Fibroblast of pulmonary artery (primary cell): ENCODE results near the gene NRP2.

ENCODE experiments used
- DNase-seq: peaks from one replicate; pipeline ENCODE4 v3.0.0-alpha.2; 2010; ENCODE audit warnings: low read depth
- H3K4me3 ChIP-seq: replicated peaks from 2 replicates; pipeline ENCODE4 v1.5.1; 2011; ENCODE audit warnings: low read depth, mild to moderate bottlenecking, control low read depth, low read length, moderate library complexity
- TF ChIP-seq, protein P1 (sequence below): IDR thresholded peaks from 2 replicates; pipeline ENCODE4 v1.5.1; 2011; ENCODE audit warnings: mild to moderate bottlenecking, control low read depth, low read length, inconsistent platforms; ENCODE audit errors: missing control alignments

NRP2 gene

DNA sequence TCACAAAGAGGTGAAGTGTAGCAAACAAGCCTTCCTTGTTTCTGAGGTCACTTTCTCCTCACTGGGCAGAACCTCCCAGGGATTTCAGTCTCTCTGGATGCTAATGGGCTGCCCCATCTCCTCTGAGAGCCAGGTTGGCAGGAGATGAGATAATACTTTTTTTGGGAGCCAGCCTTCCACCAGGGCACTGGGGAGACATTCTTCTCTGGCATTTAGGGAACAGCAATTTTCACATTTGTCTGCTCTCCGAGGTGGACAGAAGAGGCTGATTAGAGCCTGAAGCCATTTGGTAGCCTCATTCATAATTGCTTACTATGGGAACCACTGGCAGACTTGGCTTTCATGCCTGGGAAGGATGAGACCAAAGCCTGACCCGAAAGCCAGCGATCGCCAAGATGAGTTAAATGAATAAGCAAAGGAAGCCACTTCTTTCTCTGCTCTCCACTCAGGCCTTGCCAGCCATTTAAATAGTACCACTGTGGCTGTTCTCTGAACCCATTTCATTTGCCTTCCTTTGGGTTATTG, 70.1 kb downstream of the NRP2 start:
- DNase-seq = no peak
- no peak overlapping the region for H3K4me3 ChIP-seq
- TF ChIP-seq, protein P1, sequence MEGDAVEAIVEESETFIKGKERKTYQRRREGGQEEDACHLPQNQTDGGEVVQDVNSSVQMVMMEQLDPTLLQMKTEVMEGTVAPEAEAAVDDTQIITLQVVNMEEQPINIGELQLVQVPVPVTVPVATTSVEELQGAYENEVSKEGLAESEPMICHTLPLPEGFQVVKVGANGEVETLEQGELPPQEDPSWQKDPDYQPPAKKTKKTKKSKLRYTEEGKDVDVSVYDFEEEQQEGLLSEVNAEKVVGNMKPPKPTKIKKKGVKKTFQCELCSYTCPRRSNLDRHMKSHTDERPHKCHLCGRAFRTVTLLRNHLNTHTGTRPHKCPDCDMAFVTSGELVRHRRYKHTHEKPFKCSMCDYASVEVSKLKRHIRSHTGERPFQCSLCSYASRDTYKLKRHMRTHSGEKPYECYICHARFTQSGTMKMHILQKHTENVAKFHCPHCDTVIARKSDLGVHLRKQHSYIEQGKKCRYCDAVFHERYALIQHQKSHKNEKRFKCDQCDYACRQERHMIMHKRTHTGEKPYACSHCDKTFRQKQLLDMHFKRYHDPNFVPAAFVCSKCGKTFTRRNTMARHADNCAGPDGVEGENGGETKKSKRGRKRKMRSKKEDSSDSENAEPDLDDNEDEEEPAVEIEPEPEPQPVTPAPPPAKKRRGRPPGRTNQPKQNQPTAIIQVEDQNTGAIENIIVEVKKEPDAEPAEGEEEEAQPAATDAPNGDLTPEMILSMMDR = no peak

DNA sequence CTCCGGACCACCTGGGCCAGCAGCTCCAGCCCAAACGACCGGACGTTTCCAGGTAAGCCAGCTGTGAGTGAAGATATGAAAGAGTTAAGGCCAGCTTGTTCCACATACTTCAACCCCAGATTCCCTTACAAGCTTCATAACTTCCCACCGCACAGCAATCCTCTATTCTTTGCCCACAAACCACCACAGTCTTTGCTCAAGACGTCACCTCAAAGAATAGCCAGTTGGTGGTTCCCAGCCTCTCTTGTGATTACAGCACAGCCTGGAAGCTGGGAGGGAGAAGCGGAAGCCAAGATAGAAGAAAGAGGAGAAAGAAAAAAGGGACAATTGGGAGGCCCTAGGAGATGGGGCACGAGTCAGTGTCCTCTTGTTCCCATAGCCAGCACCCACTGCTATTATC, 70.6 kb downstream of the NRP2 start:
- DNase-seq = no peak
- no peak overlapping the region for H3K4me3 ChIP-seq
- TF ChIP-seq, protein P1 = no peak

- TF ChIP-seq, protein P1 = no peak
- DNase-seq = no peak
- H3K4me3 ChIP-seq = no peak overlapping the region
These were observed 72.1 kb downstream of the NRP2 start for GRCh38 chr2:205754285-205754923.

- no peak overlapping the region for H3K4me3 ChIP-seq
- no peak for DNase-seq
- TF ChIP-seq, protein P1 = no peak
These were observed 72.6 kb downstream of the NRP2 start for GRCh38 chr2:205754924-205755321.

DNA sequence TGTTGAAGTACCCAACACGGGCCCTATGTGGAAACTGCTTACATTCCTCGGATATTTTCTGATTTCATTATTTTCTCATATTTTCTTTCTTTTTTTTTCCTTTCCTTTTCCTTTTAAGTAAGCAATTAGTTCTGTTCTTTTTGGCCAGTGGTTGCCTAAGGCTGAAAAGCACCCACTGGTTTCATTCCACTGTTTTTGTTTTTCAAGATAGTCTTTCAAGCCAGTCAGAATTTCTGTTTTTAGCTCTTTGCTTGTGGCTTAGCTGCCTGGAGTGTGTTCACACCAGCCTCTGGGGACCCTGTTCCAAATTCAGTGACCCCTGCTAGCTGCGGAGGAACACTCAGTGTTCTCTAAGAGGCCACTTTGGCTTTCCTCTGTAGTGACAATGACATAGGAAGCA, 73.6 kb downstream of the NRP2 start:
- DNase-seq = no peak
- no peak overlapping the region for H3K4me3 ChIP-seq
- TF ChIP-seq, protein P1 = no peak

DNA sequence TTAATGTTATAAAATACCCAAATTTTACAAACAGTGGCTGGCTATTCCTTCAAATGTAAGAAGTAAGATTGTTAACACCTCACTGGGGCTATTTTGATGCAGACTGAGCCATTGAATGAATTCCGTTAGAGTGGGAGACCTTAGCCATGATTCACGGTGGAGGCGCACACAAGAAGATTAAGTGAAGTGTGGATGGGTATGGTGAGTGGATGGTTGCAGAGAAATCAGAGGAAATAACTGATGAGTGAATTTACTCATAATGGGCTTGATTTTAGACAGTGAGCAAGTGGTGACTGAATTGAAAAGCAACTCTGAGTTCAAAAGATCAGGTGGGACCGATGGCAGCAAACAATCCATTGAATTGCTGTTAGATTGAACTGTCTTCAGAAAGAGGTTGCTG, 75.0 kb downstream of the NRP2 start:
- TF ChIP-seq, protein P1 = no peak
- no peak overlapping the region for H3K4me3 ChIP-seq
- DNase-seq = no peak

DNA sequence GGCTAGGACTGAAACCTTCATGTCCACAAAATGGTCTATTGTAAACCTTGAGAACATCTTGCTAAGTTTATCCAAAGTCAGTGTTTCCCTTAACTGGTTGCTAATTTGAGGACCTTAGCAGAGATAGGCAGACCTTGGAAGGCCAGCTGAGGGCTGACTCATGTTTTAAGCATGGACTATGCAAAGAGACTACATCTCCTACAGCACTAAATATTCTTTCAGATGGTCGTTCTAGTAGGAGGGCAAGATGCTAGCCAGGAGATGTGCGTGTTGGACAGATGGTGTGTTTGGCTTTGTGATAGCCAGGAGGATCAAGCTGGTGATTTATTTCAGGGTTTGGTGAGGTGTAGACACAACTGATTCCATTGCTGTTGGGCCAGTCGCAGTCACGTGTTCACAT, 75.8 kb downstream of the NRP2 start:
- no peak overlapping the region for H3K4me3 ChIP-seq
- DNase-seq = peak; percentile 81
- TF ChIP-seq, protein P1 = no peak
